OCI-LY3 (cell line): ENCODE measurements around the gene FHL2.

ENCODE experiments used
- CTCF ChIP-seq: fragments of 200-600, 300-600 bp; sonication (generic); IDR thresholded peaks from 2 replicates; pipeline ENCODE4 v1.5.1; 2014; ENCODE audit warnings: antibody characterized with exemption, low read length, low read depth
- EZH2phosphoT487 ChIP-seq: fragments of 200-600 bp; shearing (Covaris generic); IDR thresholded peaks from 2 replicates; pipeline ENCODE4 v1.6.1; 2018; ENCODE audit warnings: antibody characterized with exemption, mixed run types, low read depth

GRCh38 chr2:105445976-105446375 is 47.1 kb upstream of the FHL2 start:
- no peak for TF ChIP-seq CTCF
- no peak for TF ChIP-seq EZH2phosphoT487
